A673 (cell line): ENCODE measurements around the gene UTS2R. TPM values are rescaled to one million over a fixed set of nuclear protein-coding genes. Genes with fewer than 3 reads are reported as not detected.

ENCODE experiments used
- BruUV-seq: library from RNA; stranded (reverse); fragments of 400-500 nt; replicated peaks from 2 replicates; lab custom pipeline; 2021; lab: Mats Ljungman, UMichigan
- CTCF ChIA-PET: fragments of 300-600 bp; sonication (Branson Sonifier 250); formaldehyde crosslinking; loops from one replicate; lab custom pipeline; 2022; ENCODE audit warnings: antibody characterized with exemption; lab: Charles Lee
- POLR2A ChIA-PET: fragments of 300-600 bp; sonication (Branson Sonifier 250); formaldehyde crosslinking; loops from one replicate; lab custom pipeline; 2022; ENCODE audit warnings: antibody characterized with exemption; ENCODE audit not compliant: low non-redundant PET; lab: Charles Lee
- DNase-seq: peaks from one replicate; pipeline ENCODE4 v3.0.0-alpha.2; 2015; ENCODE audit warnings: low spot score
- H3K27ac ChIP-seq: fragments of 200-600 bp; sonication (generic); 2 replicates; pipeline ENCODE4 v1.5.1; 2016; ENCODE audit warnings: mixed run types, low read depth, mild to moderate bottlenecking, mixed read lengths, antibody characterized with exemption, low read length; ENCODE audit not compliant: poor library complexity, severe bottlenecking
- H3K27me3 ChIP-seq: fragments of 200-600 bp; sonication (generic); replicated peaks from 2 replicates; pipeline ENCODE4 v1.6.1; 2017; ENCODE audit warnings: mixed run types, low read depth, mild to moderate bottlenecking, mixed read lengths, antibody characterized with exemption, low read length; ENCODE audit not compliant: insufficient read depth, poor library complexity
- H3K36me3 ChIP-seq: fragments of 200-600 bp; sonication (generic); 2 replicates; pipeline ENCODE4 v1.6.1; 2016; ENCODE audit warnings: mixed run types, mild to moderate bottlenecking, mixed read lengths, antibody characterized with exemption, low read length; ENCODE audit not compliant: insufficient read depth, poor library complexity, severe bottlenecking
- H3K4me1 ChIP-seq: fragments of 200-600 bp; sonication (generic); 2 replicates; pipeline ENCODE4 v1.6.1; 2017; ENCODE audit warnings: mixed run types, mild to moderate bottlenecking, mixed read lengths, antibody characterized with exemption, low read length; ENCODE audit not compliant: insufficient read depth, poor library complexity, severe bottlenecking
- H3K4me3 ChIP-seq: fragments of 200-600 bp; sonication (generic); 2 replicates; pipeline ENCODE4 v1.5.1; 2016; ENCODE audit warnings: low read depth, mixed run types, mild to moderate bottlenecking, mixed read lengths, low read length; ENCODE audit not compliant: poor library complexity, severe bottlenecking
- H3K9me3 ChIP-seq: fragments of 200-600 bp; sonication (generic); 2 replicates; pipeline ENCODE4 v1.6.1; 2016; ENCODE audit warnings: mixed run types, low read depth, mild to moderate bottlenecking, mixed read lengths, antibody characterized with exemption, low read length; ENCODE audit not compliant: poor library complexity, severe bottlenecking
- EZH2 ChIP-seq: fragments of 200-600 bp; sonication (generic); IDR thresholded peaks from 2 replicates; pipeline ENCODE4 v1.6.1; 2017; ENCODE audit warnings: borderline replicate concordance, low read depth, mild to moderate bottlenecking, mixed read lengths, antibody characterized with exemption, low read length; ENCODE audit not compliant: poor library complexity, severe bottlenecking
- intact Hi-C: fragments of 100-400 bp; cut with micrococcal nuclease; formaldehyde crosslinking; loops from one replicate; pipeline ENCODE4 v1.10.0; 2022; ENCODE audit not compliant: unreplicated experiment
- total RNA-seq: library from RNA; stranded (reverse); gene quantifications from 2 replicates; pipeline ENCODE4 v1.2.3, GENCODE V29; 2021
- TF ChIP-seq, protein P1 (sequence below): fragments of 300-800, 200-600 bp; sonication (generic); conservative IDR thresholded peaks from 2 replicates; pipeline ENCODE4 v1.5.1; 2017; ENCODE audit warnings: low read depth, mild to moderate bottlenecking, antibody characterized with exemption, low read length, moderate library complexity, mixed read lengths

Gene UTS2R
- total RNA-seq, 1 experiment from 2014 or later = 0.58 TPM

DNA sequence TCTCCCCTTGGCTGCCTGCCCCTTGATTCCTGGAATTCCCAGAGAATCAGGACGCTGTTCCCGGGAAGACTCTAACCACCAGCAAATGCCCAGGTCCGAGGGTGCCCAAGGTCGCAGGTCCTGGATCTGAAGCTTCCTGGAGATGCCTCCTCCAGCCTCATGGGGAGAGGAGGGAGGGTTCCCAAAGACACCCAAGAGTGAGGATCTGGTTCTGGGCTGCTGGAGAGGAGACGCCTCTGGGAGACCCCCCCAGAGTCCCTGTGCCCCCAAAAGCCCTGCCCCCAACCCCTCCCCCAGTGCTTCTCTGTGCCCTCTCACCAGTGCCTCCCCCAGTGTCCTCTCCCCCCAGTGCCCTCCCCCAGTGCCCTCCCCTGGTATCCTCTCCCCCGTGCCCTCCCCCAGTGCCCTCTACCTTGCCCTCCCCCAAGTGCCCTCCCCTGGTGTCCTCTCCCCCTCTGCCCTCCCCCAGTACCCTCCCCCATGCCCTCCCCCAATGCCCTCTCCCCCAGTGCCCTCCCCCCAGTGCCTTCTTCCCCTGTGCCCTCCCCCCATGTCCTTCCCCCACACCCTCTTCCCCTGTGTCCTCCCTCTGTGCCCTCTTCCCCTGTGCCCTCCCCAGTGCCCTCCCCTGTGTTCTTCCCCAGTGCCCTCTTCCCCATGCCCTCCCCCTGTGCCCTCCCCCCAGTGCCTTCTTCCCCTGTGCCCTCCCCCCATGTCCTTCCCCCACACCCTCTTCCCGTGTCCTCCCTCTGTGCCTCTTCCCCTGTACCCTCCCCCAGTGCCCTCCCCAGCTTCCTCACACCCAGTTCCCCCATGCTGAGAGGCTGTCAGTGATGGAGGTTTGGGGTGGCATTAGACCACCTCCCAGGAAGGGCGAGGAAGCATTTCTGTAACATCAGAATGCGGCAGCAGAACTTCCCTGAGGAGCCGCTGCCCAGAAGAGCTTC lies 31.7 kb upstream of the UTS2R start:
- no TSS peak for BruUV-seq
- ChIA-PET CTCF (no interaction called here), POLR2A (no interaction called here)
- no peak overlapping the region for H3K27ac ChIP-seq
- H3K36me3 ChIP-seq = no peaks in the 10 kb centered on the region
- H3K27me3 ChIP-seq = no peaks in the 10 kb centered on the region
- TF ChIP-seq EZH2 = no peak
- TF ChIP-seq, protein P1, sequence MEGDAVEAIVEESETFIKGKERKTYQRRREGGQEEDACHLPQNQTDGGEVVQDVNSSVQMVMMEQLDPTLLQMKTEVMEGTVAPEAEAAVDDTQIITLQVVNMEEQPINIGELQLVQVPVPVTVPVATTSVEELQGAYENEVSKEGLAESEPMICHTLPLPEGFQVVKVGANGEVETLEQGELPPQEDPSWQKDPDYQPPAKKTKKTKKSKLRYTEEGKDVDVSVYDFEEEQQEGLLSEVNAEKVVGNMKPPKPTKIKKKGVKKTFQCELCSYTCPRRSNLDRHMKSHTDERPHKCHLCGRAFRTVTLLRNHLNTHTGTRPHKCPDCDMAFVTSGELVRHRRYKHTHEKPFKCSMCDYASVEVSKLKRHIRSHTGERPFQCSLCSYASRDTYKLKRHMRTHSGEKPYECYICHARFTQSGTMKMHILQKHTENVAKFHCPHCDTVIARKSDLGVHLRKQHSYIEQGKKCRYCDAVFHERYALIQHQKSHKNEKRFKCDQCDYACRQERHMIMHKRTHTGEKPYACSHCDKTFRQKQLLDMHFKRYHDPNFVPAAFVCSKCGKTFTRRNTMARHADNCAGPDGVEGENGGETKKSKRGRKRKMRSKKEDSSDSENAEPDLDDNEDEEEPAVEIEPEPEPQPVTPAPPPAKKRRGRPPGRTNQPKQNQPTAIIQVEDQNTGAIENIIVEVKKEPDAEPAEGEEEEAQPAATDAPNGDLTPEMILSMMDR = no peak
- H3K4me3 ChIP-seq = peak overlapping the region; percentile 23
- H3K9me3 ChIP-seq = no peaks in the 10 kb centered on the region
- no peak for DNase-seq
- H3K4me1 ChIP-seq = peaks cover 10% of the 10 kb centered on the region
- intact Hi-C loops = no loop called here

DNA sequence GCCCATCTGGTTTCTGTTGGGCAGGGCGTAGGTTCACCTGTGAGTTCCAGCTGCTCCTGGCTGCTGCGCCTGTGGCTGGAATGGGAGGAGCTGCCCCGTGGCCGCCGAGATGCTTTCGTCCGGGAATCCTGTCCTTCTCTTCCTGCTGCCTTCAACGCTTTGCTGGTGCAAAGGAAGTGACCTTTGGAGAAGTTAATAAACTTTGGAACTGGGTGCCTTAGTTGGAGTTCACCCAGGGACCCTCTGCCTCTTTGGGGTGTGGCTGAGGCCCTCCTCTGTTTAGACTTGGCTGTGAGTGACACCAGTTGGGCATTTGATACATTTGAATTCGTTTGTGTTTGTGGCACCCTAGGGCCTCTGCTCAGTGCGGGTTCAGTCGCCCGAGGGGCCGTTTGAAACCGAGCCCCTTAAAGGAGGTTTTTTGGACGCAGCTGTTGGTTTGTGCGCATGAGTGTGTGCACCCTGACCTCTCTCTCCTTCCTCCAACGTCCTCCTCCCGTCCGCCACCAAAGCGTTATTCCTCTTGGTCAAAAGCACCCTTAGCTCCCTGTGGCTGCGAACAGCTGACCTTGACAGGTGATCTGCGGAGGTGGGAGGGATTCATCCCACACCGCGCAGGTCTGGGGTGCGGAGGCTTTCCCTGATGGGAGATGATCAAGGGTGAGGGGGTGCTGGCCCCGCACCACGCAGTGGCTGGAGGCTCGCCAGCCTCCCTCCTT lies 29.0 kb upstream of the UTS2R start:
- CTCF ChIA-PET = no interaction called here

DNA sequence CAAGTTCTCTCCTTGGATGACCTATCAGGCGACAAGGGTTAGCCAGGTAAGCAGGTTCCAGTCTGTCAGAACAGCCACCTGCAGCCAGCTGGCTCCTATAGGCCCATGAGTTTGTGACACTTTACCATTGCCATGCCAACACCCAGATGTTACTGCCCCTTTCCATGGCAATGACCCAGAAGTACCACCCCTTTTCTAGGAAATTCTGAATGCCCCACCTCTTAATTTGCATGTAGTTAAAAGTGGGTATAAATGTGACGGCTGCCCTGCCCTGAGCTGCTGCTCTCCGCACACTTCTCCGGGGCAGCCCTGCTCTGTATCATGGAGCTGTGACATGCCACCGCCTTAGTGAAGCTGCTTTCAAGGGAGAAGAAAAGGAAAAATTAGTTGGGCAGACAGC lies 28.0 kb upstream of the UTS2R start:
- ChIA-PET POLR2A (no interaction called here), CTCF (no interaction called here)
- no peak for TF ChIP-seq EZH2
- H3K9me3 ChIP-seq = no peaks in the 10 kb centered on the region
- no peaks in the 10 kb centered on the region for H3K27me3 ChIP-seq
- H3K4me1 ChIP-seq = peaks cover 14% of the 10 kb centered on the region
- BruUV-seq = no TSS peak
- no peaks in the 10 kb centered on the region for H3K36me3 ChIP-seq
- intact Hi-C loops = no loop called here
- H3K4me3 ChIP-seq = no peak overlapping the region
- no peak for DNase-seq
- H3K27ac ChIP-seq = no peak overlapping the region

More for the DNA sequence above, 29.0 kb upstream of the UTS2R start:
- Histone ChIP-seq H3K27me3 (no peaks in the 10 kb centered on the region), H3K4me3 (no peak overlapping the region), H3K9me3 (no peaks in the 10 kb centered on the region), H3K36me3 (no peaks in the 10 kb centered on the region), H3K4me1 (peaks cover 9% of the 10 kb centered on the region), H3K27ac (no peak overlapping the region)
- TF ChIP-seq EZH2 = no peak
- TF ChIP-seq, protein P1 = no peak
- intact Hi-C loops = no loop called here
- BruUV-seq = no TSS peak
- POLR2A ChIA-PET = no interaction called here
- DNase-seq = no peak
